Thyroid gland (tissue), 4 donors: ENCODE measurements around the gene DIP2C. TPM values are rescaled to one million over a fixed set of nuclear protein-coding genes. Genes with fewer than 3 reads are reported as not detected.

Experiments used
- DNase-seq, 2 donors: peaks; one replicate each; pipeline ENCODE4 v3.0.0-alpha.2; 2019
- H3K27ac ChIP-seq, 3 donors: fragments of 200-600 bp; sonication (generic); 1 replicate in 2 of 3; 2 replicates in 1 of 3; pipeline ENCODE4 v1.5.1; 2016 to 2019; ENCODE audit warnings: mild to moderate bottlenecking in 1 of 3, moderate library complexity in 1 of 3
- H3K27me3 ChIP-seq: fragments of 200-600 bp; sonication (generic); one replicate; pipeline ENCODE4 v1.5.1; 2019
- H3K36me3 ChIP-seq, 2 donors: fragments of 200-600 bp; sonication (generic); one replicate each; pipeline ENCODE4 v1.5.1; 2016 to 2019
- H3K4me1 ChIP-seq, 2 donors: fragments of 200-600 bp; sonication (generic); one replicate each; pipeline ENCODE4 v1.5.1; 2017 to 2019
- H3K4me3 ChIP-seq, 3 donors: fragments of 200-600 bp; sonication (generic); replicated peaks in 1 of 3; 1 replicate in 2 of 3; 2 replicates in 1 of 3; pipeline ENCODE4 v1.5.1; 2016; ENCODE audit warnings: mild to moderate bottlenecking in 1 of 3
- H3K9me3 ChIP-seq: fragments of 200-600 bp; sonication (generic); one replicate; pipeline ENCODE4 v1.5.1; 2017
- CTCF ChIP-seq, 6 experiments: fragments of 200-600 bp in 3 of 6; fragments of 450-650 bp in 3 of 6; sonication (generic) in 3 of 6; IDR thresholded peaks; one replicate each; pipeline ENCODE4 v1.5.1; 2016 to 2019; ENCODE audit warnings: antibody characterized with exemption in 6 of 6, mild to moderate bottlenecking in 2 of 6, inconsistent platforms in 1 of 6, moderate library complexity in 1 of 6
- POLR2A ChIP-seq, 2 donors: fragments of 450-650 bp; IDR thresholded peaks; one replicate each; pipeline ENCODE4 v1.6.1; 2017; ENCODE audit warnings: antibody characterized with exemption in 2 of 2, mild to moderate bottlenecking in 2 of 2, moderate library complexity in 1 of 2
- WGBS, 2 donors: methylation state at CpG; one replicate each; pipeline ENCODE4 v1.1.5; 2017; 5-methylcytosine and 5-hydroxymethylcytosine counted together
- intact Hi-C: fragments of 100-400 bp; cut with DNase I; formaldehyde crosslinking; loops from one replicate; pipeline ENCODE4 v1.15.1; 2023
- total RNA-seq, 4 donors: library from RNA; depleted of rRNA; stranded (reverse); fragments of >200 nt; gene quantifications; one replicate each; pipeline ENCODE4 v1.2.3, GENCODE V29; 2016

DIP2C gene
- total RNA-seq, 4 donors from 2014 or later: 11.4 to 14.6 (median 12.3) TPM

GRCh38 chr10:260819-261429 is 428.5 kb downstream of the DIP2C start:
- TF ChIP-seq CTCF (IDR thresholded peaks at IDR 0.05): no peak
- TF ChIP-seq POLR2A (IDR thresholded peaks at IDR 0.05): no peak
- no peaks in the 10 kb centered on the region for H3K4me1 ChIP-seq
- no peaks in the 10 kb centered on the region for H3K9me3 ChIP-seq
- WGBS, 2 donors: 81 to 85% methylated on average over 15 of the region's 15 CpGs
- no peak for DNase-seq
- intact Hi-C loops: no loop called here
- H3K27me3 ChIP-seq: no peaks in the 10 kb centered on the region
- H3K27ac ChIP-seq: no peak overlapping the region
- H3K4me3 ChIP-seq: no peak overlapping the region
- peaks cover 0 to 3% of the 10 kb centered on the region in 2 donors for H3K36me3 ChIP-seq

GRCh38 chr10:251982-252582 is 437.4 kb downstream of the DIP2C start:
- Histone ChIP-seq H3K4me3 (no peak overlapping the region), H3K27me3 (no peaks in the 10 kb centered on the region), H3K27ac (no peak overlapping the region), H3K9me3 (no peaks in the 10 kb centered on the region), H3K36me3 (peaks cover 45 to 61% of the 10 kb centered on the region in 2 donors), H3K4me1 (no peaks in the 10 kb centered on the region)
- 95% methylated on average over 13 of the region's 13 CpGs for WGBS, 2 donors
- TF ChIP-seq POLR2A (IDR thresholded peaks at IDR 0.05) (no peak), CTCF (IDR thresholded peaks at IDR 0.05) (no peak)
- intact Hi-C loops: no loop called here
- no peak for DNase-seq

GRCh38 chr10:248307-248706 is 441.2 kb downstream of the DIP2C start:
- intact Hi-C loops: no loop called here
- no peaks in the 10 kb centered on the region for H3K4me1 ChIP-seq
- TF ChIP-seq CTCF (IDR thresholded peaks at IDR 0.05): no peak
- TF ChIP-seq POLR2A (IDR thresholded peaks at IDR 0.05): no peak
- WGBS, 2 donors: 85 to 87% methylated on average over 15 of the region's 15 CpGs
- peaks cover 49 to 65% of the 10 kb centered on the region in 2 donors for H3K36me3 ChIP-seq
- no peak overlapping the region for H3K27ac ChIP-seq
- no peak overlapping the region for H3K4me3 ChIP-seq
- no peaks in the 10 kb centered on the region for H3K27me3 ChIP-seq
- H3K9me3 ChIP-seq: no peaks in the 10 kb centered on the region
- no peak for DNase-seq

- TF ChIP-seq POLR2A (IDR thresholded peaks at IDR 0.05) (no peak), CTCF (IDR thresholded peaks at IDR 0.05) (no peak)
- intact Hi-C loops: no loop called here
- Histone ChIP-seq H3K9me3 (no peaks in the 10 kb centered on the region), H3K36me3 (peaks cover 49 to 62% of the 10 kb centered on the region in 2 donors), H3K4me1 (no peaks in the 10 kb centered on the region), H3K27me3 (no peaks in the 10 kb centered on the region), H3K4me3 (no peak overlapping the region), H3K27ac (no peak overlapping the region)
- WGBS, 2 donors: 94 to 96% methylated on average over 4 of the region's 4 CpGs
- DNase-seq: no peak
These were observed 442.0 kb downstream of the DIP2C start for GRCh38 chr10:247480-247879.

GRCh38 chr10:246431-246830 is 443.0 kb downstream of the DIP2C start:
- no peak overlapping the region for H3K27ac ChIP-seq
- H3K27me3 ChIP-seq: no peaks in the 10 kb centered on the region
- H3K4me1 ChIP-seq: no peaks in the 10 kb centered on the region
- no peak overlapping the region for H3K4me3 ChIP-seq
- H3K36me3 ChIP-seq: peaks cover 41 to 62% of the 10 kb centered on the region in 2 donors
- TF ChIP-seq POLR2A (IDR thresholded peaks at IDR 0.05): no peak
- no peak for TF ChIP-seq CTCF (IDR thresholded peaks at IDR 0.05)
- 95 to 96% methylated on average over 9 of the region's 9 CpGs for WGBS, 2 donors
- intact Hi-C loops: no loop called here
- DNase-seq: no peak
- no peaks in the 10 kb centered on the region for H3K9me3 ChIP-seq
